A673 (cell line): ENCODE results near the gene DOCK4.

Experiments
- EZH2 ChIP-seq: fragments of 200-600 bp; sonication (generic); IDR thresholded peaks from 2 replicates; pipeline ENCODE4 v1.6.1; 2017; ENCODE audit warnings: borderline replicate concordance, low read depth, mild to moderate bottlenecking, mixed read lengths, antibody characterized with exemption, low read length; ENCODE audit not compliant: poor library complexity, severe bottlenecking
- TF ChIP-seq, protein P1 (sequence below): fragments of 300-800, 200-600 bp; sonication (generic); conservative IDR thresholded peaks from 2 replicates; pipeline ENCODE4 v1.5.1; 2017; ENCODE audit warnings: low read depth, mild to moderate bottlenecking, antibody characterized with exemption, low read length, moderate library complexity, mixed read lengths

DNA sequence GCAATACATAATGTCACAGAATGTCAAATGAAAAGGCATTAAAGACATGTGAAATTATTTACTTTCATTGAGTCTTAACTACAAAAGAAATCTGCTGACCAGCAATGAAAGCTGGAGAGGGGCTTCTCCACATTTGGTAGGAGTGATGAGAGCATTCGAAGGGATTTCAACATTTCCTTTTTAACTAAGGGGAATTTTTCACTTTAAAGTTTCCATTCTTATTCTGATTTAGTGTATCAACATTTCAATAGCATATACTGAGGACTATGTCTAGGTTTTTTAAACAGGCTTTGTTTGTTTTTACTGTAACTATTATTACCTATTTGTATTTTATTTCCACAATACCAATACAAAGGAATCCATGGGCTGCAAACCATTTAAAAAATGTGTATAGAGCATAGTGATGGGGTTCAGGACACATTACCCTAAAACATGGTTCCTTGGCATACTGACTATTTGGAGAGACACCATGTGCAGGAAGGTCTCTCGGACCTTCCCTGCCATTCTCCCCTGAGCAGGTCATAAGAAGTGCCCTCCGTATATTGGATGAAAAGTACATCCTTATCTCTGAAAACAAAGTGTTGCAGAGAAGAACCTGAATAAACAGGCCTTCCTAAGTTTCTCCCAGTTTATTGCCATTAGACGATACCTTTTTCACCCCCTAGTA, 278.7 kb downstream of the DOCK4 start:
- TF ChIP-seq, protein P1, sequence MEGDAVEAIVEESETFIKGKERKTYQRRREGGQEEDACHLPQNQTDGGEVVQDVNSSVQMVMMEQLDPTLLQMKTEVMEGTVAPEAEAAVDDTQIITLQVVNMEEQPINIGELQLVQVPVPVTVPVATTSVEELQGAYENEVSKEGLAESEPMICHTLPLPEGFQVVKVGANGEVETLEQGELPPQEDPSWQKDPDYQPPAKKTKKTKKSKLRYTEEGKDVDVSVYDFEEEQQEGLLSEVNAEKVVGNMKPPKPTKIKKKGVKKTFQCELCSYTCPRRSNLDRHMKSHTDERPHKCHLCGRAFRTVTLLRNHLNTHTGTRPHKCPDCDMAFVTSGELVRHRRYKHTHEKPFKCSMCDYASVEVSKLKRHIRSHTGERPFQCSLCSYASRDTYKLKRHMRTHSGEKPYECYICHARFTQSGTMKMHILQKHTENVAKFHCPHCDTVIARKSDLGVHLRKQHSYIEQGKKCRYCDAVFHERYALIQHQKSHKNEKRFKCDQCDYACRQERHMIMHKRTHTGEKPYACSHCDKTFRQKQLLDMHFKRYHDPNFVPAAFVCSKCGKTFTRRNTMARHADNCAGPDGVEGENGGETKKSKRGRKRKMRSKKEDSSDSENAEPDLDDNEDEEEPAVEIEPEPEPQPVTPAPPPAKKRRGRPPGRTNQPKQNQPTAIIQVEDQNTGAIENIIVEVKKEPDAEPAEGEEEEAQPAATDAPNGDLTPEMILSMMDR, result no peak
- no peak for TF ChIP-seq EZH2
